Lower leg skin (tissue), 3 donors: Measurements from ENCODE around the gene VAMP4.

Experiments used
- POLR2A ChIP-seq, 2 donors: fragments of 450-650 bp; IDR thresholded peaks; one replicate each; pipeline ENCODE4 v1.6.1; 2016 to 2017; ENCODE audit warnings: antibody characterized with exemption in 2 of 2, mild to moderate bottlenecking in 1 of 2, moderate library complexity in 1 of 2
- TF ChIP-seq, protein P1 (sequence below), 3 donors: fragments of 450-650 bp; IDR thresholded peaks; one replicate each; pipeline ENCODE4 v1.5.1; 2016; ENCODE audit warnings: antibody characterized with exemption in 3 of 3, mild to moderate bottlenecking in 3 of 3, moderate library complexity in 2 of 3

DNA sequence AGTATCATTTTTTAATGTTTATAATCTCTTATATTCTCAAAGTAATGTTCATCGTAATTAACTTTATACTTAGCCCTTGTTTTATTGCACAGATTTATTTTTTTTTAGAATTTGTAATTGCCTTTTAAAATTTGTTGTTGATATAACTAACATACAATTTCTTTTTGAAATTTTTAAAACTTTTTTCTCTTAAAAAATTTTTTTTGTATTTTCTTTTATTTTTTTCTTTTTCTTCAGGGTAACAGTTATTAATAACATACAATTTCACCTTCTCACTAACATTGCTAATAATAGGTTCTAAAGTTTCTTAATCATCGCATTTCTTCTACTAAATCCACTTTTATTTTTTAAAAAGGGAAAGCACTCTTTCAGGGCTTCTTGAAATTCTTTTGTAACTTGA, 11.3 kb upstream of the VAMP4 start:
- TF ChIP-seq, protein P1, sequence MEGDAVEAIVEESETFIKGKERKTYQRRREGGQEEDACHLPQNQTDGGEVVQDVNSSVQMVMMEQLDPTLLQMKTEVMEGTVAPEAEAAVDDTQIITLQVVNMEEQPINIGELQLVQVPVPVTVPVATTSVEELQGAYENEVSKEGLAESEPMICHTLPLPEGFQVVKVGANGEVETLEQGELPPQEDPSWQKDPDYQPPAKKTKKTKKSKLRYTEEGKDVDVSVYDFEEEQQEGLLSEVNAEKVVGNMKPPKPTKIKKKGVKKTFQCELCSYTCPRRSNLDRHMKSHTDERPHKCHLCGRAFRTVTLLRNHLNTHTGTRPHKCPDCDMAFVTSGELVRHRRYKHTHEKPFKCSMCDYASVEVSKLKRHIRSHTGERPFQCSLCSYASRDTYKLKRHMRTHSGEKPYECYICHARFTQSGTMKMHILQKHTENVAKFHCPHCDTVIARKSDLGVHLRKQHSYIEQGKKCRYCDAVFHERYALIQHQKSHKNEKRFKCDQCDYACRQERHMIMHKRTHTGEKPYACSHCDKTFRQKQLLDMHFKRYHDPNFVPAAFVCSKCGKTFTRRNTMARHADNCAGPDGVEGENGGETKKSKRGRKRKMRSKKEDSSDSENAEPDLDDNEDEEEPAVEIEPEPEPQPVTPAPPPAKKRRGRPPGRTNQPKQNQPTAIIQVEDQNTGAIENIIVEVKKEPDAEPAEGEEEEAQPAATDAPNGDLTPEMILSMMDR (IDR thresholded peaks at IDR 0.05): no peak
- TF ChIP-seq POLR2A (IDR thresholded peaks at IDR 0.05): no peak
